RWPE1 (cell line): ENCODE data around the gene PLXDC2.
"Not testable (repeated sequence)": the region's sequence is repeated elsewhere in the genome, so short reads cannot be mapped to it uniquely, and the experiment has no call there.

ENCODE experiments used
- CTCF ChIA-PET: fragments of 350-600 bp; sonication (Branson Sonifier 250); formaldehyde crosslinking; extraction: SDS; loops from one replicate; lab custom pipeline; 2021; lab: Yijun Ruan, JAX
- POLR2A ChIA-PET: fragments of 400-600 bp; formaldehyde crosslinking; extraction: SDS; loops from one replicate; lab custom pipeline; 2020; ENCODE audit warnings: antibody characterized with exemption; ENCODE audit not compliant: low non-redundant PET; lab: Yijun Ruan, JAX
- DNase-seq: peaks from one replicate; pipeline ENCODE4 v3.0.0; 2012; ENCODE audit warnings: low spot score
- H3K27ac ChIP-seq: fragments of 450-650 bp; 2 replicates; pipeline ENCODE4 v1.5.1; 2017
- CTCF ChIP-seq: fragments of 450-650 bp; conservative IDR thresholded peaks from 2 replicates; pipeline ENCODE4 v1.5.1; 2017; ENCODE audit warnings: low read depth, mild to moderate bottlenecking

Gene PLXDC2

GRCh38 chr10:20181434-20181833 is 365.2 kb downstream of the PLXDC2 start:
- no peak for TF ChIP-seq CTCF
- no peak overlapping the region for H3K27ac ChIP-seq
- CTCF ChIA-PET: interaction anchor here (0.7 kb wide), 1 partner anchor 130 kb away, joined by 3 read pairs; no protein-coding TSS in a partner anchor
- no peak for DNase-seq
- POLR2A ChIA-PET: no interaction called here

- TF ChIP-seq CTCF: no peak
- ChIA-PET CTCF (no interaction called here), POLR2A (no interaction called here)
- H3K27ac ChIP-seq: no peak overlapping the region
- DNase-seq: no peak
Observed at GRCh38 chr10:20185116-20185515, 368.9 kb downstream of the PLXDC2 start.

GRCh38 chr10:20191392-20191791 is 375.2 kb downstream of the PLXDC2 start:
- CTCF ChIA-PET, H3K27ac ChIP-seq, DNase-seq, POLR2A ChIA-PET: not testable (repeated sequence)

- ChIA-PET CTCF (no interaction called here), POLR2A (no interaction called here)
- no peak for TF ChIP-seq CTCF
- DNase-seq: no peak
- no peak overlapping the region for H3K27ac ChIP-seq
Observed at GRCh38 chr10:20195076-20195475, 378.8 kb downstream of the PLXDC2 start.

GRCh38 chr10:20200758-20201157 is 384.5 kb downstream of the PLXDC2 start:
- POLR2A ChIA-PET: no interaction called here

GRCh38 chr10:20202337-20202736 is 386.1 kb downstream of the PLXDC2 start:
- POLR2A ChIA-PET: no interaction called here
- no peak overlapping the region for H3K27ac ChIP-seq
- DNase-seq: no peak
- CTCF ChIA-PET: no interaction called here
- TF ChIP-seq CTCF: no peak

More at GRCh38 chr10:20200758-20201157, 384.5 kb downstream of the PLXDC2 start:
- no peak overlapping the region for H3K27ac ChIP-seq
- CTCF ChIA-PET: no interaction called here
- DNase-seq: no peak
- no peak for TF ChIP-seq CTCF

- TF ChIP-seq CTCF: no peak
- ChIA-PET CTCF (no interaction called here), POLR2A (no interaction called here)
- H3K27ac ChIP-seq: no peak overlapping the region
- DNase-seq: no peak
Observed at GRCh38 chr10:20207653-20208052, 391.4 kb downstream of the PLXDC2 start.

GRCh38 chr10:20209098-20209497 is 392.9 kb downstream of the PLXDC2 start:
- DNase-seq, CTCF ChIA-PET, H3K27ac ChIP-seq, POLR2A ChIA-PET: not testable (repeated sequence)
